Limb (tissue), 2 donors: Measurements from ENCODE around the gene IRGC.

Source experiments
- DNase-seq, 2 donors: peaks; one replicate each; pipeline ENCODE4 v3.0.0-alpha.2; 2016; ENCODE audit errors: extremely low spot score in 2 of 2

Gene IRGC

GRCh38 chr19:43691755-43692154 is 24.1 kb upstream of the IRGC start:
- no peak for DNase-seq

GRCh38 chr19:43692385-43692784 is 23.5 kb upstream of the IRGC start:
- DNase-seq, result no peak

- DNase-seq, result no peak
Measured at GRCh38 chr19:43692877-43693276, 23.0 kb upstream of the IRGC start.

- DNase-seq, result no peak
Measured at GRCh38 chr19:43694553-43694952, 21.3 kb upstream of the IRGC start.

GRCh38 chr19:43695985-43696704 is 19.7 kb upstream of the IRGC start:
- DNase-seq, result no peak

GRCh38 chr19:43697295-43697694 is 18.6 kb upstream of the IRGC start:
- no peak for DNase-seq

GRCh38 chr19:43699506-43700394 is 16.1 kb upstream of the IRGC start:
- DNase-seq, result peak; percentile 31 to 82

GRCh38 chr19:43700395-43701000 is 15.4 kb upstream of the IRGC start:
- peak; percentile 45 to 46 for DNase-seq

GRCh38 chr19:43704002-43704705 is 11.7 kb upstream of the IRGC start:
- no peak for DNase-seq

GRCh38 chr19:43705729-43706128 is 10.1 kb upstream of the IRGC start:
- no peak for DNase-seq

- DNase-seq, result no peak
Measured at GRCh38 chr19:43707158-43707712, 8.6 kb upstream of the IRGC start.

- DNase-seq, result no peak
Measured at GRCh38 chr19:43708716-43709115, 7.2 kb upstream of the IRGC start.

GRCh38 chr19:43711751-43712355 is 4.0 kb upstream of the IRGC start:
- DNase-seq, result no peak

- DNase-seq, result no peak
Measured at GRCh38 chr19:43713208-43713607, 2.7 kb upstream of the IRGC start.

- DNase-seq, result no peak
Measured at GRCh38 chr19:43718627-43719377, 2.9 kb downstream of the IRGC start.

GRCh38 chr19:43719378-43719868 is 3.5 kb downstream of the IRGC start:
- DNase-seq, result no peak

- DNase-seq, result no peak
Measured at GRCh38 chr19:43719918-43720317, 4.0 kb downstream of the IRGC start.

GRCh38 chr19:43720936-43721335 is 5.1 kb downstream of the IRGC start:
- DNase-seq, result no peak

- DNase-seq, result no peak
Measured at GRCh38 chr19:43721469-43722048, 5.7 kb downstream of the IRGC start.

- DNase-seq, result no peak
Measured at GRCh38 chr19:43723588-43723987, 7.7 kb downstream of the IRGC start.
